Measurements from ENCODE around the gene VAV1.
A peak's percentile ranks its signal among the peaks of the same experiment; 100 is the strongest.
"Not testable (repeated sequence)": the region's sequence is repeated elsewhere in the genome, so short reads cannot be mapped to it uniquely, and the experiment has no call there.

VAV1 gene

GRCh38 chr19:6796278-6796677 lies 23.8 kb downstream of the VAV1 start:
- Histone ChIP-seq H3K4me3 (ENCODE audit: low read depth in 1 of 2, low read length in 2 of 2) (no peak overlapping the region), H3K9me3 (ENCODE audit: control insufficient read depth in 1 of 2, low read length in 2 of 2) (peaks cover 0 to 13% of the 10 kb centered on the region in 2 donors), H3K27me3 (ENCODE audit: low read depth, low read length) (no peaks in the 10 kb centered on the region), H3K36me3 (ENCODE audit: control insufficient read depth in 1 of 2, insufficient read depth in 2 of 2, low read length in 2 of 2) (no peaks in the 10 kb centered on the region), H3K4me1 (ENCODE audit: control insufficient read depth in 1 of 2, insufficient read depth in 2 of 2, low read length in 2 of 2) (peaks cover 0 to 5% of the 10 kb centered on the region in 2 donors), H3K27ac (ENCODE audit: low read length) (no peak overlapping the region)

- Histone ChIP-seq H3K4me3 (ENCODE audit: low read depth in 1 of 2, low read length in 2 of 2) (no peak overlapping the region), H3K4me1 (ENCODE audit: control insufficient read depth in 1 of 2, insufficient read depth in 2 of 2, low read length in 2 of 2) (peaks cover 5 to 8% of the 10 kb centered on the region in 2 donors), H3K36me3 (ENCODE audit: control insufficient read depth in 1 of 2, insufficient read depth in 2 of 2, low read length in 2 of 2) (no peaks in the 10 kb centered on the region), H3K9me3 (ENCODE audit: control insufficient read depth in 1 of 2, low read length in 2 of 2) (peaks cover 0 to 13% of the 10 kb centered on the region in 2 donors), H3K27me3 (ENCODE audit: low read depth, low read length) (no peaks in the 10 kb centered on the region), H3K27ac (ENCODE audit: low read length) (no peak overlapping the region)
Measured at GRCh38 chr19:6797646-6798045, 25.1 kb downstream of the VAV1 start.

GRCh38 chr19:6800160-6800790 lies 27.8 kb downstream of the VAV1 start:
- not testable (repeated sequence) for H3K27ac ChIP-seq (ENCODE audit: low read length); H3K4me3 ChIP-seq (ENCODE audit: low read depth in 1 of 2, low read length in 2 of 2)

GRCh38 chr19:6800991-6801484 lies 28.5 kb downstream of the VAV1 start:
- H3K36me3 ChIP-seq (ENCODE audit: control insufficient read depth in 1 of 2, insufficient read depth in 2 of 2, low read length in 2 of 2), result no peaks in the 10 kb centered on the region
- no peaks in the 10 kb centered on the region for H3K9me3 ChIP-seq (ENCODE audit: control insufficient read depth in 1 of 2, low read length in 2 of 2)
- H3K27ac ChIP-seq (ENCODE audit: low read length), result no peak overlapping the region
- H3K27me3 ChIP-seq (ENCODE audit: low read depth, low read length), result no peaks in the 10 kb centered on the region
- H3K4me1 ChIP-seq (ENCODE audit: control insufficient read depth in 1 of 2, insufficient read depth in 2 of 2, low read length in 2 of 2), result peaks cover 5 to 8% of the 10 kb centered on the region in 2 donors
- peak overlapping the region; percentile 48 to 51 for H3K4me3 ChIP-seq (ENCODE audit: low read depth in 1 of 2, low read length in 2 of 2)

More at GRCh38 chr19:6800160-6800790, 27.8 kb downstream of the VAV1 start:
- not testable (repeated sequence) for H3K4me1 ChIP-seq (ENCODE audit: control insufficient read depth in 1 of 2, insufficient read depth in 2 of 2, low read length in 2 of 2); H3K27me3 ChIP-seq (ENCODE audit: low read depth, low read length); H3K9me3 ChIP-seq (ENCODE audit: control insufficient read depth in 1 of 2, low read length in 2 of 2); H3K36me3 ChIP-seq (ENCODE audit: control insufficient read depth in 1 of 2, insufficient read depth in 2 of 2, low read length in 2 of 2)

GRCh38 chr19:6801485-6802086 lies 29.1 kb downstream of the VAV1 start:
- Histone ChIP-seq H3K27me3 (ENCODE audit: low read depth, low read length) (no peaks in the 10 kb centered on the region), H3K9me3 (ENCODE audit: control insufficient read depth in 1 of 2, low read length in 2 of 2) (no peaks in the 10 kb centered on the region), H3K4me3 (ENCODE audit: low read depth in 1 of 2, low read length in 2 of 2) (peak overlapping the region; percentile 48 to 51), H3K27ac (ENCODE audit: low read length) (no peak overlapping the region), H3K36me3 (ENCODE audit: control insufficient read depth in 1 of 2, insufficient read depth in 2 of 2, low read length in 2 of 2) (no peaks in the 10 kb centered on the region), H3K4me1 (ENCODE audit: control insufficient read depth in 1 of 2, insufficient read depth in 2 of 2, low read length in 2 of 2) (peaks cover 5 to 8% of the 10 kb centered on the region in 2 donors)

- no peaks in the 10 kb centered on the region for H3K9me3 ChIP-seq (ENCODE audit: control insufficient read depth in 1 of 2, low read length in 2 of 2)
- H3K27ac ChIP-seq (ENCODE audit: low read length), result no peak overlapping the region
- H3K36me3 ChIP-seq (ENCODE audit: control insufficient read depth in 1 of 2, insufficient read depth in 2 of 2, low read length in 2 of 2), result no peaks in the 10 kb centered on the region
- H3K27me3 ChIP-seq (ENCODE audit: low read depth, low read length), result no peaks in the 10 kb centered on the region
- H3K4me3 ChIP-seq (ENCODE audit: low read depth in 1 of 2, low read length in 2 of 2), result no peak overlapping the region
- H3K4me1 ChIP-seq (ENCODE audit: control insufficient read depth in 1 of 2, insufficient read depth in 2 of 2, low read length in 2 of 2), result peaks cover 5 to 8% of the 10 kb centered on the region in 2 donors
Measured at GRCh38 chr19:6802336-6803035, 30.0 kb downstream of the VAV1 start.

- Histone ChIP-seq H3K9me3 (ENCODE audit: control insufficient read depth in 1 of 2, low read length in 2 of 2) (no peaks in the 10 kb centered on the region), H3K27ac (ENCODE audit: low read length) (no peak overlapping the region), H3K4me3 (ENCODE audit: low read depth in 1 of 2, low read length in 2 of 2) (no peak overlapping the region), H3K36me3 (ENCODE audit: control insufficient read depth in 1 of 2, insufficient read depth in 2 of 2, low read length in 2 of 2) (no peaks in the 10 kb centered on the region), H3K4me1 (ENCODE audit: control insufficient read depth in 1 of 2, insufficient read depth in 2 of 2, low read length in 2 of 2) (peaks cover 5 to 8% of the 10 kb centered on the region in 2 donors), H3K27me3 (ENCODE audit: low read depth, low read length) (no peaks in the 10 kb centered on the region)
Measured at GRCh38 chr19:6803036-6803404, 30.5 kb downstream of the VAV1 start.

- Histone ChIP-seq H3K4me3 (ENCODE audit: low read depth in 1 of 2, low read length in 2 of 2) (no peak overlapping the region), H3K4me1 (ENCODE audit: control insufficient read depth in 1 of 2, insufficient read depth in 2 of 2, low read length in 2 of 2) (peaks cover under 1 to 4% of the 10 kb centered on the region in 2 donors), H3K27me3 (ENCODE audit: low read depth, low read length) (no peaks in the 10 kb centered on the region), H3K36me3 (ENCODE audit: control insufficient read depth in 1 of 2, insufficient read depth in 2 of 2, low read length in 2 of 2) (no peaks in the 10 kb centered on the region), H3K27ac (ENCODE audit: low read length) (no peak overlapping the region), H3K9me3 (ENCODE audit: control insufficient read depth in 1 of 2, low read length in 2 of 2) (peaks cover 4 to 5% of the 10 kb centered on the region in 2 donors)
Measured at GRCh38 chr19:6806488-6806887, 34.0 kb downstream of the VAV1 start.

GRCh38 chr19:6807291-6807690 lies 34.8 kb downstream of the VAV1 start:
- Histone ChIP-seq H3K4me1 (ENCODE audit: control insufficient read depth in 1 of 2, insufficient read depth in 2 of 2, low read length in 2 of 2) (no peaks in the 10 kb centered on the region), H3K27ac (ENCODE audit: low read length) (no peak overlapping the region), H3K27me3 (ENCODE audit: low read depth, low read length) (no peaks in the 10 kb centered on the region), H3K36me3 (ENCODE audit: control insufficient read depth in 1 of 2, insufficient read depth in 2 of 2, low read length in 2 of 2) (no peaks in the 10 kb centered on the region), H3K4me3 (ENCODE audit: low read depth in 1 of 2, low read length in 2 of 2) (no peak overlapping the region), H3K9me3 (ENCODE audit: control insufficient read depth in 1 of 2, low read length in 2 of 2) (peaks cover 4 to 5% of the 10 kb centered on the region in 2 donors)

GRCh38 chr19:6808494-6808893 lies 36.0 kb downstream of the VAV1 start:
- Histone ChIP-seq H3K4me1 (ENCODE audit: control insufficient read depth in 1 of 2, insufficient read depth in 2 of 2, low read length in 2 of 2) (no peaks in the 10 kb centered on the region), H3K4me3 (ENCODE audit: low read depth in 1 of 2, low read length in 2 of 2) (no peak overlapping the region), H3K27me3 (ENCODE audit: low read depth, low read length) (no peaks in the 10 kb centered on the region), H3K9me3 (ENCODE audit: control insufficient read depth in 1 of 2, low read length in 2 of 2) (peaks cover 4 to 5% of the 10 kb centered on the region in 2 donors), H3K36me3 (ENCODE audit: control insufficient read depth in 1 of 2, insufficient read depth in 2 of 2, low read length in 2 of 2) (no peaks in the 10 kb centered on the region), H3K27ac (ENCODE audit: low read length) (no peak overlapping the region)

GRCh38 chr19:6809262-6809661 lies 36.8 kb downstream of the VAV1 start:
- Histone ChIP-seq H3K27ac (ENCODE audit: low read length) (no peak overlapping the region), H3K9me3 (ENCODE audit: control insufficient read depth in 1 of 2, low read length in 2 of 2) (peaks cover 4 to 5% of the 10 kb centered on the region in 2 donors), H3K27me3 (ENCODE audit: low read depth, low read length) (no peaks in the 10 kb centered on the region), H3K36me3 (ENCODE audit: control insufficient read depth in 1 of 2, insufficient read depth in 2 of 2, low read length in 2 of 2) (no peaks in the 10 kb centered on the region), H3K4me3 (ENCODE audit: low read depth in 1 of 2, low read length in 2 of 2) (no peak overlapping the region), H3K4me1 (ENCODE audit: control insufficient read depth in 1 of 2, insufficient read depth in 2 of 2, low read length in 2 of 2) (no peaks in the 10 kb centered on the region)
